Endodermal cell (in vitro differentiated cells): ENCODE results near the gene VOPP1. TPM values are rescaled to one million over a fixed set of nuclear protein-coding genes. Genes with fewer than 3 reads are reported as not detected.

ENCODE experiments used
- DNase-seq: peaks from one replicate; pipeline ENCODE4 v3.0.0-alpha.2; 2017
- H3K27ac ChIP-seq: 2 replicates; pipeline ENCODE4 v1.5.1; 2013; ENCODE audit warnings: mild to moderate bottlenecking, low read depth, low read length, moderate library complexity
- H3K27me3 ChIP-seq: 2 replicates; pipeline ENCODE4 v1.6.1; 2013; ENCODE audit warnings: mild to moderate bottlenecking, low read length, moderate library complexity; ENCODE audit not compliant: insufficient read depth, control insufficient read depth, poor library complexity, severe bottlenecking
- H3K36me3 ChIP-seq: 2 replicates; pipeline ENCODE4 v1.7.0; 2013; ENCODE audit warnings: mild to moderate bottlenecking, low read length, moderate library complexity; ENCODE audit not compliant: control insufficient read depth, insufficient read depth
- H3K4me1 ChIP-seq: one replicate; pipeline ENCODE4 v1.7.0; 2013; ENCODE audit warnings: low read length; ENCODE audit not compliant: control insufficient read depth, insufficient read depth
- H3K4me3 ChIP-seq: 2 replicates; pipeline ENCODE4 v1.5.1; 2013; ENCODE audit warnings: mild to moderate bottlenecking, low read length, moderate library complexity
- H3K9ac ChIP-seq: 2 replicates; pipeline ENCODE4 v1.6.1; 2013; ENCODE audit warnings: mild to moderate bottlenecking, low read length, moderate library complexity; ENCODE audit not compliant: poor library complexity, severe bottlenecking; ENCODE audit errors: extremely low read depth
- H3K9me3 ChIP-seq: 2 replicates; pipeline ENCODE4 v1.6.1; 2013; ENCODE audit warnings: mild to moderate bottlenecking, low read length, moderate library complexity; ENCODE audit not compliant: control insufficient read depth
- H3K27ac Mint-ChIP-seq: 2 replicates; pipeline ENCODE4 v1.8.0; 2020; ENCODE audit warnings: mixed read lengths
- H3K27me3 Mint-ChIP-seq: 2 replicates; pipeline ENCODE4 v1.8.0; 2021; ENCODE audit warnings: mild to moderate bottlenecking, mixed read lengths; ENCODE audit not compliant: insufficient read depth
- H3K36me3 Mint-ChIP-seq: 2 replicates; pipeline ENCODE4 v1.8.0; 2020; ENCODE audit warnings: low read depth, mixed read lengths
- H3K4me1 Mint-ChIP-seq: 2 replicates; pipeline ENCODE4 v1.8.0; 2020; ENCODE audit warnings: mixed read lengths
- H3K4me3 Mint-ChIP-seq: 2 replicates; pipeline ENCODE4 v1.8.0; 2020; ENCODE audit warnings: mild to moderate bottlenecking, moderate library complexity, mixed read lengths
- H3K9me3 Mint-ChIP-seq: 2 replicates; pipeline ENCODE4 v1.8.0; 2020; ENCODE audit warnings: mild to moderate bottlenecking, mixed read lengths
- CTCF ChIP-seq: fragments of 200-600 bp; sonication (generic); conservative IDR thresholded peaks from 2 replicates; pipeline ENCODE4 v1.5.0; 2021; ENCODE audit warnings: antibody characterized with exemption, mild to moderate bottlenecking
- WGBS, 2 experiments: methylation state at CpG; one replicate each; pipeline versions ENCODE4 v1.1.5 to v1.1.7; 2013; ENCODE audit warnings: missing lambda C conversion rate in 2 of 2, mixed read lengths in 1 of 2; ENCODE audit not compliant: insufficient coverage in 1 of 2, insufficient read length in 1 of 2; 5-methylcytosine and 5-hydroxymethylcytosine counted together
- total RNA-seq, 2 donors: library from RNA; stranded (reverse); fragmentation: NEBNext Ultra II Directional in 1 of 2; extraction: Animal tissue kit (Norgen Biotek cat#: 25700) in 1 of 2; gene quantifications; 2 replicates in 1 of 2; 3 replicates in 1 of 2; pipeline ENCODE4 v1.2.1, GENCODE V29; 2021

The VOPP1 gene
- total RNA-seq, 2 donors from 2014 or later = 48.8 to 53.6 TPM

- DNase-seq = no peak
- H3K4me1 ChIP-seq = no peaks in the 10 kb centered on the region
- Mint-ChIP-seq H3K36me3 (no peaks in the 10 kb centered on the region), H3K27ac (no peak overlapping the region), H3K27me3 (no peaks in the 10 kb centered on the region), H3K9me3 (no peaks in the 10 kb centered on the region), H3K4me3 (no peak overlapping the region), H3K4me1 (peaks cover 17% of the 10 kb centered on the region)
- no peaks in the 10 kb centered on the region for H3K36me3 ChIP-seq
- H3K9me3 ChIP-seq = no peaks in the 10 kb centered on the region
- H3K27ac ChIP-seq = no peak overlapping the region
- no peaks in the 10 kb centered on the region for H3K27me3 ChIP-seq
- H3K4me3 ChIP-seq = no peak overlapping the region
- H3K9ac ChIP-seq = no peak overlapping the region
- 94 to 100% methylated on average over 5 of the region's 5 CpGs for WGBS, 2 experiments
- no peak for TF ChIP-seq CTCF
These were observed 63.9 kb downstream of the VOPP1 start for GRCh38 chr7:55508221-55509011.

GRCh38 chr7:55507743-55508142 is 64.6 kb downstream of the VOPP1 start:
- H3K36me3 ChIP-seq = no peaks in the 10 kb centered on the region
- no peaks in the 10 kb centered on the region for H3K9me3 ChIP-seq
- H3K4me1 ChIP-seq = no peaks in the 10 kb centered on the region
- 90 to 93% methylated on average over 5 of the region's 5 CpGs for WGBS, 2 experiments
- H3K9ac ChIP-seq = no peak overlapping the region
- no peaks in the 10 kb centered on the region for H3K27me3 ChIP-seq
- no peak for DNase-seq
- Mint-ChIP-seq H3K9me3 (no peaks in the 10 kb centered on the region), H3K4me3 (no peak overlapping the region), H3K4me1 (peaks cover 17% of the 10 kb centered on the region), H3K27me3 (no peaks in the 10 kb centered on the region), H3K36me3 (no peaks in the 10 kb centered on the region), H3K27ac (no peak overlapping the region)
- H3K27ac ChIP-seq = no peak overlapping the region
- TF ChIP-seq CTCF = no peak
- no peak overlapping the region for H3K4me3 ChIP-seq

GRCh38 chr7:55504967-55505658 is 67.2 kb downstream of the VOPP1 start:
- Histone ChIP-seq H3K9ac (no peak overlapping the region), H3K4me3 (no peak overlapping the region), H3K27ac (no peak overlapping the region), H3K4me1 (no peaks in the 10 kb centered on the region), H3K36me3 (no peaks in the 10 kb centered on the region), H3K9me3 (no peaks in the 10 kb centered on the region), H3K27me3 (no peaks in the 10 kb centered on the region)
- Mint-ChIP-seq H3K36me3 (no peaks in the 10 kb centered on the region), H3K9me3 (no peaks in the 10 kb centered on the region), H3K4me3 (no peak overlapping the region), H3K4me1 (peaks cover 13% of the 10 kb centered on the region), H3K27me3 (no peaks in the 10 kb centered on the region), H3K27ac (no peak overlapping the region)
- DNase-seq = no peak
- TF ChIP-seq CTCF = no peak
- WGBS, 2 experiments = 94 to 100% methylated on average over 7 to 10 of the region's 10 CpGs
